ENCODE results near the gene TMEM25.
A peak's percentile ranks its signal among the peaks of the same experiment; 100 is the strongest.

DNA sequence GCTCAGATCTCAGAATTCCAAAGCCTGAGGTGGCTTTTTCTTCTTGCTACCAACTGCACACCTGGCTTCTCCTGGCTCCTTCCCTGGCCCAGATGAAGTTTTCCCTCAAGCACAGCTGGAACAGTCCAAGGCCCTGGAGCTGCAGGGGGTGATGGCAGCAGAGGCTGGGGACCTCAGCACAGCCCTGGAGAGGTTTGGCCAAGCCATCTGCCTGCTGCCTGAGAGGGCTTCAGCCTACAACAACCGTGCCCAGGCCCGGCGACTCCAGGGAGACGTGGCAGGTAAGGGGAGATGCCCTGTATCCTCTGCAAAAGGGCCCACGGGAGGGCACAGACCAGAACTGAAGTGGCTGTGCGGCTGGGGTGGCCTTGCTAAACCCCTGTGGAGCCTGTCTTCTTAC lies 2.5 kb upstream of the TMEM25 start:
- TF ChIP-seq, protein P1, sequence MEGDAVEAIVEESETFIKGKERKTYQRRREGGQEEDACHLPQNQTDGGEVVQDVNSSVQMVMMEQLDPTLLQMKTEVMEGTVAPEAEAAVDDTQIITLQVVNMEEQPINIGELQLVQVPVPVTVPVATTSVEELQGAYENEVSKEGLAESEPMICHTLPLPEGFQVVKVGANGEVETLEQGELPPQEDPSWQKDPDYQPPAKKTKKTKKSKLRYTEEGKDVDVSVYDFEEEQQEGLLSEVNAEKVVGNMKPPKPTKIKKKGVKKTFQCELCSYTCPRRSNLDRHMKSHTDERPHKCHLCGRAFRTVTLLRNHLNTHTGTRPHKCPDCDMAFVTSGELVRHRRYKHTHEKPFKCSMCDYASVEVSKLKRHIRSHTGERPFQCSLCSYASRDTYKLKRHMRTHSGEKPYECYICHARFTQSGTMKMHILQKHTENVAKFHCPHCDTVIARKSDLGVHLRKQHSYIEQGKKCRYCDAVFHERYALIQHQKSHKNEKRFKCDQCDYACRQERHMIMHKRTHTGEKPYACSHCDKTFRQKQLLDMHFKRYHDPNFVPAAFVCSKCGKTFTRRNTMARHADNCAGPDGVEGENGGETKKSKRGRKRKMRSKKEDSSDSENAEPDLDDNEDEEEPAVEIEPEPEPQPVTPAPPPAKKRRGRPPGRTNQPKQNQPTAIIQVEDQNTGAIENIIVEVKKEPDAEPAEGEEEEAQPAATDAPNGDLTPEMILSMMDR (tag by site-specific recombination; IDR thresholded peaks at IDR 0.05): no peak
- no peak for TF ChIP-seq ZNF239 (tag by site-specific recombination; IDR thresholded peaks at IDR 0.05)
- no peak for TF ChIP-seq MYNN (tag by site-specific recombination; IDR thresholded peaks at IDR 0.05; ENCODE audit: borderline replicate concordance)
- TF ChIP-seq ZNF747 (tag by site-specific recombination; IDR thresholded peaks at IDR 0.05): no peak
- TF ChIP-seq OSR2 (tag by site-specific recombination; IDR thresholded peaks at IDR 0.05): no peak
- no peak for TF ChIP-seq ZNF48 (tag by site-specific recombination; IDR thresholded peaks at IDR 0.05)
- TF ChIP-seq KLF10 (tag by site-specific recombination; IDR thresholded peaks at IDR 0.05): no peak
- no peak for TF ChIP-seq ZFP69B (tag by site-specific recombination; IDR thresholded peaks at IDR 0.05)
- peak; percentile 83 for TF ChIP-seq PRDM10 (tag by site-specific recombination; IDR thresholded peaks at IDR 0.05)
- TF ChIP-seq, protein P2, sequence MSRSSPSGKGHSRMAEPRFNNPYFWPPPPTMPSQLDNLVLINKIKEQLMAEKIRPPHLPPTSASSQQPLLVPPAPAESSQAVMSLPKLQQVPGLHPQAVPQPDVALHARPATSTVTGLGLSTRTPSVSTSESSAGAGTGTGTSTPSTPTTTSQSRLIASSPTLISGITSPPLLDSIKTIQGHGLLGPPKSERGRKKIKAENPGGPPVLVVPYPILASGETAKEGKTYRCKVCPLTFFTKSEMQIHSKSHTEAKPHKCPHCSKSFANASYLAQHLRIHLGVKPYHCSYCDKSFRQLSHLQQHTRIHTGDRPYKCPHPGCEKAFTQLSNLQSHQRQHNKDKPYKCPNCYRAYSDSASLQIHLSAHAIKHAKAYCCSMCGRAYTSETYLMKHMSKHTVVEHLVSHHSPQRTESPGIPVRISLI (tag by site-specific recombination; IDR thresholded peaks at IDR 0.05): no peak
- no peak for TF ChIP-seq PRDM6 (tag by site-specific recombination; IDR thresholded peaks at IDR 0.05)
- TF ChIP-seq ZNF416 (tag by site-specific recombination; IDR thresholded peaks at IDR 0.05): no peak
- no peak for TF ChIP-seq REST (tag by site-specific recombination; IDR thresholded peaks at IDR 0.05)
- TF ChIP-seq ZBTB7A (tag by site-specific recombination; IDR thresholded peaks at IDR 0.05; ENCODE audit: low read depth): no peak

All from HEK293 (cell line).